ENCODE results near the gene SYT9. TPM values are rescaled to one million over a fixed set of nuclear protein-coding genes. Genes with fewer than 3 reads are reported as not detected.

Gene SYT9
- total RNA-seq, 1 experiment from 2014 or later = not detected

- ChIA-PET CTCF (interaction anchor here (0.5 to 1.3 kb wide), 3 partner anchors 28 to 694 kb away, joined by 3 to 4 read pairs (median 3); no protein-coding TSS in a partner anchor), POLR2A (no interaction called here)
- TF ChIP-seq, protein P1, sequence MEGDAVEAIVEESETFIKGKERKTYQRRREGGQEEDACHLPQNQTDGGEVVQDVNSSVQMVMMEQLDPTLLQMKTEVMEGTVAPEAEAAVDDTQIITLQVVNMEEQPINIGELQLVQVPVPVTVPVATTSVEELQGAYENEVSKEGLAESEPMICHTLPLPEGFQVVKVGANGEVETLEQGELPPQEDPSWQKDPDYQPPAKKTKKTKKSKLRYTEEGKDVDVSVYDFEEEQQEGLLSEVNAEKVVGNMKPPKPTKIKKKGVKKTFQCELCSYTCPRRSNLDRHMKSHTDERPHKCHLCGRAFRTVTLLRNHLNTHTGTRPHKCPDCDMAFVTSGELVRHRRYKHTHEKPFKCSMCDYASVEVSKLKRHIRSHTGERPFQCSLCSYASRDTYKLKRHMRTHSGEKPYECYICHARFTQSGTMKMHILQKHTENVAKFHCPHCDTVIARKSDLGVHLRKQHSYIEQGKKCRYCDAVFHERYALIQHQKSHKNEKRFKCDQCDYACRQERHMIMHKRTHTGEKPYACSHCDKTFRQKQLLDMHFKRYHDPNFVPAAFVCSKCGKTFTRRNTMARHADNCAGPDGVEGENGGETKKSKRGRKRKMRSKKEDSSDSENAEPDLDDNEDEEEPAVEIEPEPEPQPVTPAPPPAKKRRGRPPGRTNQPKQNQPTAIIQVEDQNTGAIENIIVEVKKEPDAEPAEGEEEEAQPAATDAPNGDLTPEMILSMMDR (IDR thresholded peaks at IDR 0.05; ENCODE audit: unreplicated experiment) = no peak
- no TSS peak for BruUV-seq (replicated peaks)
- H3K36me3 Mint-ChIP-seq (ENCODE audit: insufficient read depth, unreplicated experiment) = no peaks in the 10 kb centered on the region
- no peak overlapping the region for H3K4me3 Mint-ChIP-seq (ENCODE audit: unreplicated experiment)
- H3K27me3 Mint-ChIP-seq (ENCODE audit: insufficient read depth, unreplicated experiment) = peaks cover 37% of the 10 kb centered on the region
- no peak overlapping the region for H3K27ac Mint-ChIP-seq (ENCODE audit: low read depth, unreplicated experiment)
- no peak for DNase-seq (ENCODE audit: unreplicated experiment)
- H3K4me1 Mint-ChIP-seq (ENCODE audit: insufficient read depth, unreplicated experiment) = peaks cover 5% of the 10 kb centered on the region
- intact Hi-C loops (cut with micrococcal nuclease) = no loop called here
- no peaks in the 10 kb centered on the region for H3K9me3 Mint-ChIP-seq (ENCODE audit: unreplicated experiment)
Measured at GRCh38 chr11:7413961-7414915, 162.5 kb downstream of the SYT9 start.

- intact Hi-C loops (cut with micrococcal nuclease) = no loop called here
- TF ChIP-seq, protein P1 (IDR thresholded peaks at IDR 0.05; ENCODE audit: unreplicated experiment) = no peak
- ChIA-PET POLR2A (no interaction called here), CTCF (interaction anchor here (0.7 kb wide), 1 partner anchor 695 kb away, joined by 3 read pairs; no protein-coding TSS in a partner anchor)
- H3K4me3 Mint-ChIP-seq (ENCODE audit: unreplicated experiment) = no peak overlapping the region
- no peaks in the 10 kb centered on the region for H3K9me3 Mint-ChIP-seq (ENCODE audit: unreplicated experiment)
- H3K27me3 Mint-ChIP-seq (ENCODE audit: insufficient read depth, unreplicated experiment) = peaks cover 28% of the 10 kb centered on the region
- no peaks in the 10 kb centered on the region for H3K36me3 Mint-ChIP-seq (ENCODE audit: insufficient read depth, unreplicated experiment)
- H3K4me1 Mint-ChIP-seq (ENCODE audit: insufficient read depth, unreplicated experiment) = peaks cover 5% of the 10 kb centered on the region
- no peak overlapping the region for H3K27ac Mint-ChIP-seq (ENCODE audit: low read depth, unreplicated experiment)
- no peak for DNase-seq (ENCODE audit: unreplicated experiment)
- no TSS peak for BruUV-seq (replicated peaks)
Measured at GRCh38 chr11:7414973-7415817, 163.5 kb downstream of the SYT9 start.

DNA sequence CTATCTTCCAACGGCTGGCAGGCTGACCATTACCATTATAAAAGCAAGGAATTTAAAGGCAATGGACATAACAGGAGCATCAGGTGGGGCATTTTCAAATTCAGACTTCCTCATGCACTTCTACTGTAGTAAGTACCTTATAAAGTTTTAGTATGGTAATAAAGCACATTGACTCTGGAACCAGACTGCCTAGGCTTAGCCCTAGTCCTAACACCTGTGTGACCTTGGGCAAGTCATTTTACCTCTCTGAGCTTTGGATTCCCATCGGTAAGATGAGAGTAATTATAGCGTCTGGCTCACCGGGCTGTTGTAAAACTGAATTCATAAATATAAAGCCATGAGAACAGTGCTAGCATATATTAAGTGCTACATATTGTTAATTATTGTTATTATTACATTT lies 164.4 kb downstream of the SYT9 start:
- ChIA-PET CTCF (no interaction called here), POLR2A (no interaction called here)
- no peaks in the 10 kb centered on the region for H3K9me3 Mint-ChIP-seq (ENCODE audit: unreplicated experiment)
- no peak overlapping the region for H3K27ac Mint-ChIP-seq (ENCODE audit: low read depth, unreplicated experiment)
- H3K4me1 Mint-ChIP-seq (ENCODE audit: insufficient read depth, unreplicated experiment) = peaks cover 5% of the 10 kb centered on the region
- TF ChIP-seq, protein P1 (IDR thresholded peaks at IDR 0.05; ENCODE audit: unreplicated experiment) = no peak
- H3K4me3 Mint-ChIP-seq (ENCODE audit: unreplicated experiment) = no peak overlapping the region
- intact Hi-C loops (cut with micrococcal nuclease) = no loop called here
- H3K36me3 Mint-ChIP-seq (ENCODE audit: insufficient read depth, unreplicated experiment) = no peaks in the 10 kb centered on the region
- H3K27me3 Mint-ChIP-seq (ENCODE audit: insufficient read depth, unreplicated experiment) = peaks cover 20% of the 10 kb centered on the region
- BruUV-seq (replicated peaks) = no TSS peak
- no peak for DNase-seq (ENCODE audit: unreplicated experiment)

- no peak for DNase-seq (ENCODE audit: unreplicated experiment)
- Mint-ChIP-seq H3K27ac (ENCODE audit: low read depth, unreplicated experiment) (no peak overlapping the region), H3K36me3 (ENCODE audit: insufficient read depth, unreplicated experiment) (no peaks in the 10 kb centered on the region), H3K9me3 (ENCODE audit: unreplicated experiment) (no peaks in the 10 kb centered on the region), H3K4me1 (ENCODE audit: insufficient read depth, unreplicated experiment) (peaks cover 5% of the 10 kb centered on the region), H3K27me3 (ENCODE audit: insufficient read depth, unreplicated experiment) (peaks cover 14% of the 10 kb centered on the region), H3K4me3 (ENCODE audit: unreplicated experiment) (no peak overlapping the region)
- ChIA-PET POLR2A (no interaction called here), CTCF (interaction anchor here (0.8 kb wide), 1 partner anchor 26 kb away, joined by 3 read pairs; no protein-coding TSS in a partner anchor)
- intact Hi-C loops (cut with micrococcal nuclease) = no loop called here
- TF ChIP-seq, protein P1 (IDR thresholded peaks at IDR 0.05; ENCODE audit: unreplicated experiment) = no peak
- BruUV-seq (replicated peaks) = no TSS peak
Measured at GRCh38 chr11:7417328-7417727, 165.6 kb downstream of the SYT9 start.

All from MCF 10A (cell line).